Stimulated activated CD4-positive, alpha-beta T cell treated with anti-CD3 and anti-CD28 coated beads, Interleukin-4, amount 100 ng/mL, for 48 hours (primary cell): ENCODE measurements around the gene CDH26.

Source experiments
- DNase-seq, 2 donors: peaks; one replicate each; pipeline ENCODE4 v3.0.0-alpha.2; 2020; ENCODE audit warnings: low read depth in 2 of 2

CDH26 gene

GRCh38 chr20:60046436-60046835, 88.2 kb downstream of the CDH26 start:
- no peak for DNase-seq

- no peak for DNase-seq
Measured at GRCh38 chr20:60046860-60047259, 88.6 kb downstream of the CDH26 start.

GRCh38 chr20:60048634-60049521, 90.7 kb downstream of the CDH26 start:
- no peak for DNase-seq

GRCh38 chr20:60049601-60050000, 91.4 kb downstream of the CDH26 start:
- no peak for DNase-seq

- DNase-seq = no peak
Measured at GRCh38 chr20:60050193-60050947, 92.1 kb downstream of the CDH26 start.

- no peak for DNase-seq
Measured at GRCh38 chr20:60051911-60052310, 93.7 kb downstream of the CDH26 start.

GRCh38 chr20:60052322-60052721, 94.1 kb downstream of the CDH26 start:
- DNase-seq = no peak

GRCh38 chr20:60053125-60053817, 95.0 kb downstream of the CDH26 start:
- DNase-seq = no peak

- no peak for DNase-seq
Measured at GRCh38 chr20:60053818-60054190, 95.6 kb downstream of the CDH26 start.

GRCh38 chr20:60054716-60055634, 96.8 kb downstream of the CDH26 start:
- DNase-seq = no peak

- no peak for DNase-seq
Measured at GRCh38 chr20:60055740-60056139, 97.5 kb downstream of the CDH26 start.

GRCh38 chr20:60056407-60057122, 98.3 kb downstream of the CDH26 start:
- no peak for DNase-seq

- peak in 1 of 2 donors; percentile 51 for DNase-seq
Measured at GRCh38 chr20:60057123-60057865, 99.1 kb downstream of the CDH26 start.

GRCh38 chr20:60057866-60058807, 99.9 kb downstream of the CDH26 start:
- DNase-seq = no peak

GRCh38 chr20:60058879-60059278, 100.7 kb downstream of the CDH26 start:
- no peak for DNase-seq

- DNase-seq = no peak
Measured at GRCh38 chr20:60060006-60060557, 101.9 kb downstream of the CDH26 start.

GRCh38 chr20:60060593-60060992, 102.4 kb downstream of the CDH26 start:
- no peak for DNase-seq

GRCh38 chr20:60062431-60063047, 104.3 kb downstream of the CDH26 start:
- no peak for DNase-seq
